ENCODE data around the gene FAM216B. TPM values are rescaled to one million over a fixed set of nuclear protein-coding genes. Genes with fewer than 3 reads are reported as not detected.

Gene FAM216B
- total RNA-seq, 1 experiment from 2014 or later, result not detected

GRCh38 chr13:42758515-42758914 lies 22.9 kb upstream of the FAM216B start:
- no peaks in the 10 kb centered on the region for H3K27me3 ChIP-seq (replicated peaks; ENCODE audit: control insufficient read depth, insufficient read depth, low read length)
- no peaks in the 10 kb centered on the region for H3K9me3 Mint-ChIP-seq (ENCODE audit: unreplicated experiment)
- no TSS peak for BruUV-seq (replicated peaks)
- H3K4me1 Mint-ChIP-seq (ENCODE audit: low read depth, unreplicated experiment), result peaks cover 6% of the 10 kb centered on the region
- no peaks in the 10 kb centered on the region for H3K4me1 ChIP-seq
- H3K27me3 Mint-ChIP-seq (ENCODE audit: insufficient read depth, unreplicated experiment), result peaks cover 3% of the 10 kb centered on the region
- no peaks in the 10 kb centered on the region for H3K36me3 ChIP-seq (ENCODE audit: control insufficient read depth, insufficient read depth, low read length)
- no peak overlapping the region for H3K27ac Mint-ChIP-seq (ENCODE audit: unreplicated experiment)
- CTCF ChIA-PET, result no interaction called here
- no peak overlapping the region for H3K4me3 ChIP-seq (ENCODE audit: low read depth, low read length)
- no peak overlapping the region for H3K4me3 Mint-ChIP-seq (ENCODE audit: unreplicated experiment)
- H3K36me3 Mint-ChIP-seq (ENCODE audit: insufficient read depth, unreplicated experiment), result no peaks in the 10 kb centered on the region
- TF ChIP-seq CTCF (IDR thresholded peaks at IDR 0.05; ENCODE audit: insufficient read depth in 1 of 2, low read depth in 1 of 2, low read length in 1 of 2, severe bottlenecking in 1 of 2, unreplicated experiment in 1 of 2), result no peak
- POLR2A ChIA-PET, result no interaction called here
- intact Hi-C loops (cut with micrococcal nuclease; ENCODE audit: unreplicated experiment), result no loop called here
- DNase-seq, result no peak
- no peaks in the 10 kb centered on the region for H3K9me3 ChIP-seq

- Mint-ChIP-seq H3K4me1 (ENCODE audit: low read depth, unreplicated experiment) (peaks cover 6% of the 10 kb centered on the region), H3K9me3 (ENCODE audit: unreplicated experiment) (no peaks in the 10 kb centered on the region), H3K4me3 (ENCODE audit: unreplicated experiment) (no peak overlapping the region), H3K36me3 (ENCODE audit: insufficient read depth, unreplicated experiment) (no peaks in the 10 kb centered on the region), H3K27me3 (ENCODE audit: insufficient read depth, unreplicated experiment) (peaks cover 9% of the 10 kb centered on the region), H3K27ac (ENCODE audit: unreplicated experiment) (no peak overlapping the region)
- CTCF ChIA-PET, result no interaction called here
- H3K4me3 ChIP-seq (ENCODE audit: low read depth, low read length), result no peak overlapping the region
- H3K9me3 ChIP-seq, result no peaks in the 10 kb centered on the region
- BruUV-seq (replicated peaks), result no TSS peak
- no peaks in the 10 kb centered on the region for H3K27me3 ChIP-seq (replicated peaks; ENCODE audit: control insufficient read depth, insufficient read depth, low read length)
- no peaks in the 10 kb centered on the region for H3K36me3 ChIP-seq (ENCODE audit: control insufficient read depth, insufficient read depth, low read length)
- POLR2A ChIA-PET, result no interaction called here
- no peaks in the 10 kb centered on the region for H3K4me1 ChIP-seq
- intact Hi-C loops (cut with micrococcal nuclease; ENCODE audit: unreplicated experiment), result no loop called here
- no peak for TF ChIP-seq CTCF (IDR thresholded peaks at IDR 0.05; ENCODE audit: insufficient read depth in 1 of 2, low read depth in 1 of 2, low read length in 1 of 2, severe bottlenecking in 1 of 2, unreplicated experiment in 1 of 2)
- no peak for DNase-seq
Observed at GRCh38 chr13:42760951-42761350, 20.4 kb upstream of the FAM216B start.

GRCh38 chr13:42762251-42762650 lies 19.1 kb upstream of the FAM216B start:
- BruUV-seq (replicated peaks), result no TSS peak
- Histone ChIP-seq H3K9me3 (no peaks in the 10 kb centered on the region; the same call in 1 of the 2 replicates), H3K27me3 (replicated peaks; ENCODE audit: control insufficient read depth, insufficient read depth, low read length) (no peaks in the 10 kb centered on the region), H3K4me3 (ENCODE audit: low read depth, low read length) (no peak overlapping the region), H3K36me3 (ENCODE audit: control insufficient read depth, insufficient read depth, low read length) (no peaks in the 10 kb centered on the region), H3K4me1 (no peaks in the 10 kb centered on the region)
- Mint-ChIP-seq H3K36me3 (ENCODE audit: insufficient read depth, unreplicated experiment) (no peaks in the 10 kb centered on the region), H3K4me1 (ENCODE audit: low read depth, unreplicated experiment) (peaks cover 6% of the 10 kb centered on the region), H3K4me3 (ENCODE audit: unreplicated experiment) (no peak overlapping the region), H3K27me3 (ENCODE audit: insufficient read depth, unreplicated experiment) (peaks cover 6% of the 10 kb centered on the region), H3K27ac (ENCODE audit: unreplicated experiment) (peak overlapping the region; percentile 38), H3K9me3 (ENCODE audit: unreplicated experiment) (no peaks in the 10 kb centered on the region)
- no peak for DNase-seq
- intact Hi-C loops (cut with micrococcal nuclease; ENCODE audit: unreplicated experiment), result no loop called here
- CTCF ChIA-PET, result no interaction called here
- POLR2A ChIA-PET, result no interaction called here
- TF ChIP-seq CTCF (IDR thresholded peaks at IDR 0.05; ENCODE audit: insufficient read depth in 1 of 2, low read depth in 1 of 2, low read length in 1 of 2, severe bottlenecking in 1 of 2, unreplicated experiment in 1 of 2), result no peak
